Neural cell (in vitro differentiated cells): ENCODE results near the gene OBSCN.

ENCODE experiments used
- EZH2 ChIP-seq: fragments of 200-600, 300-800 bp; shearing (Covaris generic), sonication (generic); IDR thresholded peaks from 2 replicates; pipeline ENCODE4 v1.6.1; 2014; ENCODE audit warnings: antibody characterized with exemption, low read length, borderline replicate concordance, mild to moderate bottlenecking; ENCODE audit not compliant: insufficient read depth, poor library complexity, severe bottlenecking
- RAD21 ChIP-seq: fragments of 450-650 bp; conservative IDR thresholded peaks from 2 replicates; pipeline ENCODE4 v1.6.1; 2014; ENCODE audit warnings: antibody characterized with exemption, mild to moderate bottlenecking, moderate library complexity
- SMC3 ChIP-seq: fragments of 450-650 bp; conservative IDR thresholded peaks from 2 replicates; pipeline ENCODE4 v1.6.1; 2014; ENCODE audit warnings: antibody characterized with exemption, mild to moderate bottlenecking, moderate library complexity; ENCODE audit not compliant: poor library complexity
- TF ChIP-seq, protein P1 (sequence below): fragments of 450-650 bp; IDR thresholded peaks from 2 replicates; pipeline ENCODE4 v1.5.1; 2014; ENCODE audit warnings: antibody characterized with exemption, mild to moderate bottlenecking, moderate library complexity; ENCODE audit not compliant: poor library complexity, severe bottlenecking
- TF ChIP-seq, protein P2 (sequence below): IDR thresholded peaks from 2 replicates; pipeline ENCODE4 v1.6.1; 2012; ENCODE audit warnings: borderline replicate concordance

DNA sequence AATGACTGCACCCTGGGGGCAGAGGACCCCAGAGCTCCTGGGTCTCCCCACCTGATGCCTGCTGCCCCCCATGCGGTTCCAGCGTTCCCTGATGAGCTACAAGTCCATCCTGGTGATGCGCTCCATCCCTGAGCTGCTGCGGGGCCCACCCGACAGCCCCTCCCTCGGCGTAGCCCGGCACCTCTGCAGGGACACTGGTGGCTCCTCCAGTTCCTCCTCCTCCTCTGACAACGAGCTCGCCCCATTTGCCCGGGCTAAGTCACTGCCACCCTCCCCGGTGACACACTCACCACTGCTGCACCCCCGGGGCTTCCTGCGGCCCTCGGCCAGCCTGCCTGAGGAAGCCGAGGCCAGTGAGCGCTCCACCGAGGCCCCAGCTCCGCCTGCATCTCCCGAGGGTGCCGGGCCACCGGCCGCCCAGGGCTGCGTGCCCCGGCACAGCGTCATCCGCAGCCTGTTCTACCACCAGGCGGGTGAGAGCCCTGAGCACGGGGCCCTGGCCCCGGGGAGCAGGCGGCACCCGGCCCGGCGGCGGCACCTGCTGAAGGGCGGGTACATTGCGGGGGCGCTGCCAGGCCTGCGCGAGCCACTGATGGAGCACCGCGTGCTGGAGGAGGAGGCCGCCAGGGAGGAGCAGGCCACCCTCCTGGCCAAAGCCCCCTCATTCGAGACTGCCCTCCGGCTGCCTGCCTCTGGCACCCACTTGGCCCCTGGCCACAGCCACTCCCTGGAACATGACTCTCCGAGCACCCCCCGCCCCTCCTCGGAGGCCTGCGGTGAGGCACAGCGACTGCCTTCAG is 163.3 kb downstream of the OBSCN start:
- TF ChIP-seq EZH2, result no peak
- TF ChIP-seq, protein P1, sequence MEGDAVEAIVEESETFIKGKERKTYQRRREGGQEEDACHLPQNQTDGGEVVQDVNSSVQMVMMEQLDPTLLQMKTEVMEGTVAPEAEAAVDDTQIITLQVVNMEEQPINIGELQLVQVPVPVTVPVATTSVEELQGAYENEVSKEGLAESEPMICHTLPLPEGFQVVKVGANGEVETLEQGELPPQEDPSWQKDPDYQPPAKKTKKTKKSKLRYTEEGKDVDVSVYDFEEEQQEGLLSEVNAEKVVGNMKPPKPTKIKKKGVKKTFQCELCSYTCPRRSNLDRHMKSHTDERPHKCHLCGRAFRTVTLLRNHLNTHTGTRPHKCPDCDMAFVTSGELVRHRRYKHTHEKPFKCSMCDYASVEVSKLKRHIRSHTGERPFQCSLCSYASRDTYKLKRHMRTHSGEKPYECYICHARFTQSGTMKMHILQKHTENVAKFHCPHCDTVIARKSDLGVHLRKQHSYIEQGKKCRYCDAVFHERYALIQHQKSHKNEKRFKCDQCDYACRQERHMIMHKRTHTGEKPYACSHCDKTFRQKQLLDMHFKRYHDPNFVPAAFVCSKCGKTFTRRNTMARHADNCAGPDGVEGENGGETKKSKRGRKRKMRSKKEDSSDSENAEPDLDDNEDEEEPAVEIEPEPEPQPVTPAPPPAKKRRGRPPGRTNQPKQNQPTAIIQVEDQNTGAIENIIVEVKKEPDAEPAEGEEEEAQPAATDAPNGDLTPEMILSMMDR, result no peak
- TF ChIP-seq SMC3, result no peak
- TF ChIP-seq, protein P2, sequence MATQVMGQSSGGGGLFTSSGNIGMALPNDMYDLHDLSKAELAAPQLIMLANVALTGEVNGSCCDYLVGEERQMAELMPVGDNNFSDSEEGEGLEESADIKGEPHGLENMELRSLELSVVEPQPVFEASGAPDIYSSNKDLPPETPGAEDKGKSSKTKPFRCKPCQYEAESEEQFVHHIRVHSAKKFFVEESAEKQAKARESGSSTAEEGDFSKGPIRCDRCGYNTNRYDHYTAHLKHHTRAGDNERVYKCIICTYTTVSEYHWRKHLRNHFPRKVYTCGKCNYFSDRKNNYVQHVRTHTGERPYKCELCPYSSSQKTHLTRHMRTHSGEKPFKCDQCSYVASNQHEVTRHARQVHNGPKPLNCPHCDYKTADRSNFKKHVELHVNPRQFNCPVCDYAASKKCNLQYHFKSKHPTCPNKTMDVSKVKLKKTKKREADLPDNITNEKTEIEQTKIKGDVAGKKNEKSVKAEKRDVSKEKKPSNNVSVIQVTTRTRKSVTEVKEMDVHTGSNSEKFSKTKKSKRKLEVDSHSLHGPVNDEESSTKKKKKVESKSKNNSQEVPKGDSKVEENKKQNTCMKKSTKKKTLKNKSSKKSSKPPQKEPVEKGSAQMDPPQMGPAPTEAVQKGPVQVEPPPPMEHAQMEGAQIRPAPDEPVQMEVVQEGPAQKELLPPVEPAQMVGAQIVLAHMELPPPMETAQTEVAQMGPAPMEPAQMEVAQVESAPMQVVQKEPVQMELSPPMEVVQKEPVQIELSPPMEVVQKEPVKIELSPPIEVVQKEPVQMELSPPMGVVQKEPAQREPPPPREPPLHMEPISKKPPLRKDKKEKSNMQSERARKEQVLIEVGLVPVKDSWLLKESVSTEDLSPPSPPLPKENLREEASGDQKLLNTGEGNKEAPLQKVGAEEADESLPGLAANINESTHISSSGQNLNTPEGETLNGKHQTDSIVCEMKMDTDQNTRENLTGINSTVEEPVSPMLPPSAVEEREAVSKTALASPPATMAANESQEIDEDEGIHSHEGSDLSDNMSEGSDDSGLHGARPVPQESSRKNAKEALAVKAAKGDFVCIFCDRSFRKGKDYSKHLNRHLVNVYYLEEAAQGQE, result no peak
- no peak for TF ChIP-seq RAD21
